Fibroblast of pulmonary artery (primary cell): ENCODE measurements around the gene TERT.
A peak's percentile ranks its signal among the peaks of the same experiment; 100 is the strongest.

ENCODE experiments used
- DNase-seq: peaks from one replicate; pipeline ENCODE4 v3.0.0-alpha.2; 2010; ENCODE audit warnings: low read depth
- H3K4me3 ChIP-seq: replicated peaks from 2 replicates; pipeline ENCODE4 v1.5.1; 2011; ENCODE audit warnings: low read depth, mild to moderate bottlenecking, control low read depth, low read length, moderate library complexity
- TF ChIP-seq, protein P1 (sequence below): IDR thresholded peaks from 2 replicates; pipeline ENCODE4 v1.5.1; 2011; ENCODE audit warnings: mild to moderate bottlenecking, control low read depth, low read length, inconsistent platforms; ENCODE audit errors: missing control alignments

TERT gene

DNA sequence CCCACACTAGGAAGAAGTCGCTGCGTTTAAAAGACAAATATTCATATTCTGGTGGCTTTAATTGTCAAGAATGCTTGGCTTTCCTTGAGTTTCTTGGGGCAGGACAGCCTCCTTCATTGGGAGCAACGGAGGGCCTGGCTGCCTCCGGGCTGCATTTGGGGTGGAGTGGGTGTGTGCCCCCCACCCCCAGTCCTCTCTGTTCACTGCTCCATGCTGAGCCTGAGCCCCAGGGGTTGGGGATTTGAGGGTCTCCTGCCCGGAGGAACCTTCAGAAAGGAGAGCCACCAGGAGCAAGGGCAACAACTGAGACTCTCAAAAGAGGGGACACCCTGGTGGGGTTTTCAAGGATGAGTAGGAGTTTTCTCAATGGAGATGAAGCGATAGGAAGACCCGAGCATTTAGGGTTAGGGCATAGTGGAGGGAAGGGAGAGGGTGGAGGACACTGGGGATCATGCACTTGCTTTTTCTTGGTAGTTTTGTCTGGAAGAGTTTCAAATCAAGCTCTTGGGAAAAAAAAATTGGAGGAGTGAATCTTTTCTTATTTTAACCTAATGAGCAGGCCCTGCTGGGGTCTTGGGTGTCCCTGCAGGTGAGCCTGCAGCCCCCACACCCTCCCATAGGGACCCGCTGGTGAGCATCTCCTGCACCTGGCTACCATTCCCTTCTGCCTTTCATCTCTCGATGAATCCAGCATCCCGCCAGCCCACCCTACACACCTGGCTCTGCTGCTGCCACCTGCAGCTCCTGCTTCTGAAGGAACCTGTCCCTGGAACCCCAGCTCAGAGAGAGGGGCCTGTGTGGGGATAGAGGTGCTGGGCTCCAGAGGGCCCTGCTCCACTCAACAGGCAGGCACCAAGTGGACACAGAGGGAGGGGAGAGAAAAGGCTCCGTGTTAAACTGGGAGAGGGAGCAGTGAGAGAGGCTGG is 89.3 kb downstream of the TERT start:
- TF ChIP-seq, protein P1, sequence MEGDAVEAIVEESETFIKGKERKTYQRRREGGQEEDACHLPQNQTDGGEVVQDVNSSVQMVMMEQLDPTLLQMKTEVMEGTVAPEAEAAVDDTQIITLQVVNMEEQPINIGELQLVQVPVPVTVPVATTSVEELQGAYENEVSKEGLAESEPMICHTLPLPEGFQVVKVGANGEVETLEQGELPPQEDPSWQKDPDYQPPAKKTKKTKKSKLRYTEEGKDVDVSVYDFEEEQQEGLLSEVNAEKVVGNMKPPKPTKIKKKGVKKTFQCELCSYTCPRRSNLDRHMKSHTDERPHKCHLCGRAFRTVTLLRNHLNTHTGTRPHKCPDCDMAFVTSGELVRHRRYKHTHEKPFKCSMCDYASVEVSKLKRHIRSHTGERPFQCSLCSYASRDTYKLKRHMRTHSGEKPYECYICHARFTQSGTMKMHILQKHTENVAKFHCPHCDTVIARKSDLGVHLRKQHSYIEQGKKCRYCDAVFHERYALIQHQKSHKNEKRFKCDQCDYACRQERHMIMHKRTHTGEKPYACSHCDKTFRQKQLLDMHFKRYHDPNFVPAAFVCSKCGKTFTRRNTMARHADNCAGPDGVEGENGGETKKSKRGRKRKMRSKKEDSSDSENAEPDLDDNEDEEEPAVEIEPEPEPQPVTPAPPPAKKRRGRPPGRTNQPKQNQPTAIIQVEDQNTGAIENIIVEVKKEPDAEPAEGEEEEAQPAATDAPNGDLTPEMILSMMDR = no peak
- no peak for DNase-seq
- H3K4me3 ChIP-seq = no peak overlapping the region

- peak; percentile 31 for DNase-seq
- no peak overlapping the region for H3K4me3 ChIP-seq
- TF ChIP-seq, protein P1 = peak; percentile 47
Observed at GRCh38 chr5:1204693-1205242, 90.1 kb downstream of the TERT start.

DNA sequence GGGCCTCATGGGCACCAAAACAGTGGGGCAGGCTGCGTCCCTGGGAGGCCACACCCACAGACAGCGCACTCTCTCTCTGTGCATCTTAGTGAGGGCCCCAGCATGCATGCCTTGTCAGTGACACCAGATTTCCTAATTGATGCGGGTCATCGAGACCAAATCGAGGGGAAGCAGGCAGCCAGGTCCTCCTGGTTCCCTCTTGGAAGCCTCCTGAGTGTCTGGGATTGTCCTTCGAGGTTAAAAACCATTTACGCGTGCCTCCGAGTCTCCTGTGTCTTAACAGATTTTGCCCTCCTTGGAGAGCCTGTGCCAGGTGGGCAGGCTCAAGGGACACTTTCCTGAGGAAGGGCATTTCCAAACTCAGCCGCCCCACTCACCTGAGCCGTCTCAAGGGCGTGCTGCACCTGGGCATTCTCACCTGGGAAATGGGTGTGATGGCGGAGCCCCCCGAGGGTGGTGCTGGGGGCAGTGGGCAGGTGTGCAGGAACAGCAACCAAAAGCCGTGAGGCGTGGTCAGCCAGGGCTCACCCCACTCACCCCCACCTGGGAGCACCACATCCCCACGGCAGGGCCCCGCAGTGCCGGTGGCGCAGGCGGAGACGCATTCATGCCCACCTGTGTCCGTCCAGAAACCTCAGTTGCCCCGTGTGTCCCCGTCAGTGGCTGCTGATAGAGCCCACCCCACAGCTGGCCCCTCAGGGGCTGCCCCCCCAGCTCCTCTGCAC is 90.7 kb downstream of the TERT start:
- no peak overlapping the region for H3K4me3 ChIP-seq
- no peak for DNase-seq
- TF ChIP-seq, protein P1 = no peak

DNA sequence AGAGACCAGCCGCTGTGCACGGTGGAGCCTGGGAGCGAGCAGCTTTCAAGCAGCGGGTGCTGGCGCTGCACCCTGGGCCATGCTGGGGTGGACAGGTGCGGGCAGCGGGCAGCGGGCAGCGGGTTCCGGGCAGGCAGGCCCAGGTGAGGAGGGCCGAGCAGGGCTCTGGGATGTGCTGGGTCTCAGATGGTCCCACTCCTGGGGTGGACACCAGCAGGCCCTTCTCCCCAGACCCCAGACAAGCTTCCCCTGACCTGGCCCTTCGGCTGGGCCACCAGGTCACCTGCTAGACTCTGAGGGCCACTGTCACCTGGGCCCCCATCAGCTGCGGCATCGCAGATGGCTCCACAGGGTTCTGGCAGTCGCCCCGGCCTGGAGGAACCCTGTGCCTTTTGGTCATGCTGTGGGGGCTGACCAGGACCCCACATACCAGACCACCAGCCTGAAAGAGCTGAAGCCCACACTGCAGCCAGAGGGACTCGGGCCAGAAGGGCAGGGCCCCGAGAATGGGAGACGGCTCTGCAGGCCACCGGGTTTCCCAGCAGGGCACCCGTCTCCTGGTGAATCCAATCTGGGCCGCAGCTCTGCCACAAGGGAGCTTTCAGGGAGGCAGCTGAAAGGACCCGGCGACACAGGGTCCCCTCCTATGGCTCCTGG is 91.4 kb downstream of the TERT start:
- TF ChIP-seq, protein P1 = no peak
- DNase-seq = no peak
- no peak overlapping the region for H3K4me3 ChIP-seq
